Activated gamma-delta T cell (primary cell): ENCODE data around the gene C17orf78.
"Not testable (repeated sequence)": the region's sequence is repeated elsewhere in the genome, so short reads cannot be mapped to it uniquely, and the experiment has no call there.

ENCODE experiments used
- DNase-seq: peaks from one replicate; lab custom pipeline; 2025; lab: John Stamatoyannopoulos, UW

C17orf78 gene

DNA sequence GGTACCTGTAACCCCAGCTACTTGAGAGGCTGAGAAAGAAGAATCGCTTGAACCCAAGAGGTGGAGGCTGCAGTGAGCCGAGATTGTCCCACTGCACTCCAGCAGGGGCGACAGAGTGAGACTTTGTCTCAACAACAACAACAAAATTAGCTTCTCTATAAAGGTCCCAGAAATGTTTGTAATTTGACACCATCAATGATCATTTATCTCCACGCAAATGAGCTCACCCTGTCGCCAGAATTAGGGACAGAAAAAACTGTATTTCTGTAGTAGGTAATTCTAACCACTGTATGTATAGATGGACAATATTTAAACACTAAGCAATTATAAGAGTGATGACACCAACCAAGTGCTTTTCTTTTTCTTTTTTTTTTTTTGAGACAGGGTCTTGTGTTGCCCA lies 10.7 kb downstream of the C17orf78 start:
- no peak for DNase-seq

DNA sequence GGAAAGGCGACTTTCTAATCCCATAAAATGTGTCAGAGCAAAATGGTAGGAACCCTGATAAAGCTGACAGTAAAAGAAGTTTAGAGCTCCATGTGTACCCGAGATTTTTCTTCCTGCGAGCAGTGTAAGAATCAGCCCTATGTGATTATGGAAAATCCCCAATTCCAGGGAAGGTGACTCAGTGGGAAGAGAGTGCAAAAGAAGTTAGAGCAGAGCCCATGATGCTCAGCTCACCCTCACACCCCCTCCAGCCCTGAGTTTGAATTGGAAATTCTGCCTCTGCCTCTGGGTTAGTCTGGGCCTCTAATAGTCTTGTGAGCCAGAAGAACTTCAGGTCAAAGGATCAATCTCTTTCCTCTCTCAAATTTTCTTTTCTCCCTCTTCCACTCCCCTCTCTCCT lies 12.5 kb downstream of the C17orf78 start:
- no peak for DNase-seq

DNA sequence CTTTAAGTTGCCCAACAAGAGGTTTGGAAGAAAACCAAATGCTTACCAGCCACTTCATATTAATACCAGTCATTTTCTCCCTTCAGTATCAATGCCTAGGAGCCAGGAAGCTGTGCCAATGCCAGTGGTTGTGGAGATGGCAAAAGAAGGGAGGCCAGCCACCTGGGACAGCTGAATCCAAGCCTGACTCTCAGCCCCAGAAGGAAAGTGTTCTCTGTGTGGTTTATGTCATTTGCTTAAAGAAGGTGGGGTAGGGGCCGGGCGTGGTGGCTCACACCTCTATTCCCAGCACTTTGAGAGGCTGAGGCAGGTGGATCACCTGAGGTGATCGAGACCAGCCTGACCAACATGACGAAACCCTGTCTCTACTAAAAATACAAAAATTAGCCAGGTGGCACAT lies 13.4 kb downstream of the C17orf78 start:
- DNase-seq = no peak

DNA sequence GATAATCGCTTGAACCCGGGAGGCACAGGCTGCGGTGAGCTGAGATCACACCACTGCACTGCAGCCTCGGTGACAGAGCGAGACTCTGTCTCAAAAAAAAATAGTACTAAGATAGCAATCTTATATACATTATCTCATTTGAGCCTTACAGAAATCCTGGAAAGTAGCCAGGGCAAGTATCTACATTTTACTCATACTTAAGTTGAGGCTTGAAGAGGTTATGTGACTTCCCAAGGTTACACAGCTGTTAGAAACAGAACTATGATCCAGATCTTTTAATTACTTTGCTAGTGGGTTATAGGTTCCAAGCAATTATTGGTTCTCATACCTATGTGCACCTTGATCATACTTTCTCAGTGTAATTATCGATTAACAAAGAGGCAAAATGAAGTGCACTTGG lies 15.4 kb downstream of the C17orf78 start:
- DNase-seq = no peak

DNA sequence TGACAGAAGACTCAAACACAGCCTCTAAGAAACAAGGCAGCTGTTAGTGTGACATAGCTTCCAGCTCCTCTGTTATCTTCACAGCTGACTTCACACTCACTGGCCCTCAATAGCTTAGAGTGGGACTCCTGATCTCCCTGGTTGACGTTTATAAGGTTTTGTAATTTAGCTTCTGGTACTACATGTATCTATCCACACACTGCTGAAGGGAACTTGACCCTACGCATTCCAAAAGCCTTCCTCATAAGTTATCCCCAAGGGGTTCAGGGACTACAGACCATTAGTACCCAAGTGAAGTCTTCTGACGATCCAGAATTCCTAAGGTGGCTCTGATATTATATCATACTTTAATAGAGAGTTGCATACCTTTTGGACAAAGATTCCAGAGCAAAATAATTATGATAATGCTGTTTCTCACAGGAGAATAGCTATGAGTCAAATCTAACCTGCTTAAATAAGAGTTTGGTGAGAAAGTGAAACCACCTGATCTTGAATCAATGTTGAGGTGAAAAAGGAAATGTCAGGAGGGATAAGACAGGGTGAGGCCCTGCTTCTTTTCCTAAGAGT lies 16.3 kb downstream of the C17orf78 start:
- no peak for DNase-seq

DNA sequence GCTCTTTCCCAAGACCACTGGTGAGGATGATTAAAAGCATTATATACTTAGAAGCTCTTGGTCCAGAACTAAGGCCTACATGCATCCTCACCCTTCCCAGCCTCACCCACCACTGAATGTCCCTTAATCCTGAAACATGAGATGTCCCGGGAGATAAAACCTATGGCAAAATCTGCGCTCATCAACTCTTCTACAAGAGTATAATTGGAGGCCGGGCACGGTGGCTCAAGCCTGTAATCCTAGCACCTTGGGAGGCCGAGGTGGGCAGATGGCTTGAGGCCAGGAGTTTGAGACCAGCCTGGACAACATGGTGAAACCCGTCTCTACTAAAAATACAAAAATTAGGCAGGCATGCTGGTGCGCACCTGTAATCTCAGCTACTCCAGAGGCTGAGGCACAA lies 17.6 kb downstream of the C17orf78 start:
- DNase-seq = no peak

DNA sequence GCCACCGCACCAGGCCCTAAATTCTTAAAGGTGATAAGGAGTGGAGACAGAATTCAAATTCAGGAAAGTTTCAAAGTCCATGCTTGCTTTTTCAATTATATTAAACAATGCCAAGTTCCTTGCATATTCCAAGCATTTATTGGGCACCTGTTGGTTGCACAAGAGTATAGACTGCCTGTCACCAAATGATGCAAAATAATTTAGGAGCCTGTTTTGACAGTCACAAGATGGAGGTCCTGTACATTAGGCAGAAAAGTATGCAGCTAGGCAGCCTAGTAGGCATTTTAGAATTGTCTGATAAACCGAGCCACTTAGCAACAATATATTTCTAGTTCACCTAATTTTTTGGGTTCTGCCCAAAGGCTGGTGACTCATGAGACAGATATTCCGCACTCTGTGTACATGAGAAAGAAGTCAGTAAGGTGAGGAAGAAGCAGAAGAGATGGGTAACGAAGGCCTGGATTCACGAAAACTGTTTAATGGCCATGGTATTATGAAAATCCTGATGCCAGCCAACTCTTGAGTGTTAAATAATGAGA lies 23.5 kb downstream of the C17orf78 start:
- DNase-seq = no peak

DNA sequence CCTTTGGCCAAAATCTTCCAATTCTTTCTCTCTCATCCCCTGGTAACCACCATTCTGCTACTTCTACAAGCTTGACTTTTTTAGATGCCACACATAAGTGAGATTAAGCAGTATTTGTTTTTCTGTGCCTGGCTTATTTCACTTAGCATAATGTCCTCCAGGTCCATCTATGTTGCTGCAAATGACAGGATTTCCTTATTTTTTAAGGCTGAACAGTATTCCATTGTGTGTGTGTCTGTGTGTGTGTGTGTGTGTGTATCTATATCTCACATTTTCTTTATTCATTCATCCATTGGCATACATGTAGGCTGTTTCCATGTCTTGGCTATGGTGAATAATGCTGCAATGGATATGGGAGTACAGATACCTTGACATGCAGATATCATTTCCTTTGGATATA lies 24.7 kb downstream of the C17orf78 start:
- no peak for DNase-seq

DNA sequence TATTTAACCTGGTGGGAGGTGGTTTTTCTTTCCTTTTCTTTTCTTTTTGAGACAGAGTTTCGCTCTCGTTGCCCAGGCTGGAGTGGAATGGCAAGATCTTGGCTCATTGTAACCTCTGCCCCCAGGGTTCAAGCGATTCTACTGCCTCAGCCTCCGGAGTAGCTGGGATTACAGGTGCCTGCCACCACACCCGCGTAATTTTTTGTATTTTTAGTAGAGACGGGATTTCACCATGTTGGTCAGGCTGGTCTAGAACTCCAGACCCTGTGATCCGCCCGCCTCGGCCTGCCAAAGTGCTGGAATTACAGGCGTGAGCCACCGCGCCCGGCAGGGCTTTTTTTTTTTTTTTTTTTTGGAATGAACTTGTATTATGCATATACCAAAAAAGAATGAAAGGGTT lies 29.7 kb downstream of the C17orf78 start:
- not testable (repeated sequence) for DNase-seq

DNA sequence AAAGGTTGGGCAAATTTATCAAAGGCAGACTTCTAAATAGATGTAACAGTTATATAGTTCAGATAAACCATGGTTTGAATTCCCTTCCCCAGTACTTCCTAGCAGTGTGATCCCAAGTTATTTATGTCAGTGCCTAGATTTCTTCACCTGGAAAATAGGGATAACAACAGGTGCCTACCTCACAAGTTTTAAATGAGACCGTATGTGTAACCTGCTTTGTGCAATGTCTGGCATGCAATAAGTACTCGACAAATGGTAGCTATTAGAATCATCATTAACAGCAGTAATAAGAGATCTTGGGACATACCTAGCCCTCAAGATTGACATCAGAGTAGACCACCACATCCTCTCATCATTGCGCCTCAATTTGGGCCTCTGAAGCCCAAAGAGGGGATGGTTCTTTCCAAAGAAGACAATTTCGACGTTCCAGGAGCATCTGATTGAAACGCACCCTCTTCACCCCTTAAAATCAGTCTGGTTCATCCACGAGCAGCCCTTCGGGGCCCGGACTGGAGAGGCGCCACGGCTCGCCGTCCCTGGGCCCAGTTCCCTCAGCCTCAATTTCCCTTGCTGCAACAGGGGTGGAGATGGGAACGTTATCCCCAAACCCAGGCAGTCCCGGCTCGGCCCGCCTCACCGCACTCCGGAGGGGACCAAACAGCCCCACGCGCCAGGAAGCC lies 30.3 kb downstream of the C17orf78 start:
- no peak for DNase-seq

DNA sequence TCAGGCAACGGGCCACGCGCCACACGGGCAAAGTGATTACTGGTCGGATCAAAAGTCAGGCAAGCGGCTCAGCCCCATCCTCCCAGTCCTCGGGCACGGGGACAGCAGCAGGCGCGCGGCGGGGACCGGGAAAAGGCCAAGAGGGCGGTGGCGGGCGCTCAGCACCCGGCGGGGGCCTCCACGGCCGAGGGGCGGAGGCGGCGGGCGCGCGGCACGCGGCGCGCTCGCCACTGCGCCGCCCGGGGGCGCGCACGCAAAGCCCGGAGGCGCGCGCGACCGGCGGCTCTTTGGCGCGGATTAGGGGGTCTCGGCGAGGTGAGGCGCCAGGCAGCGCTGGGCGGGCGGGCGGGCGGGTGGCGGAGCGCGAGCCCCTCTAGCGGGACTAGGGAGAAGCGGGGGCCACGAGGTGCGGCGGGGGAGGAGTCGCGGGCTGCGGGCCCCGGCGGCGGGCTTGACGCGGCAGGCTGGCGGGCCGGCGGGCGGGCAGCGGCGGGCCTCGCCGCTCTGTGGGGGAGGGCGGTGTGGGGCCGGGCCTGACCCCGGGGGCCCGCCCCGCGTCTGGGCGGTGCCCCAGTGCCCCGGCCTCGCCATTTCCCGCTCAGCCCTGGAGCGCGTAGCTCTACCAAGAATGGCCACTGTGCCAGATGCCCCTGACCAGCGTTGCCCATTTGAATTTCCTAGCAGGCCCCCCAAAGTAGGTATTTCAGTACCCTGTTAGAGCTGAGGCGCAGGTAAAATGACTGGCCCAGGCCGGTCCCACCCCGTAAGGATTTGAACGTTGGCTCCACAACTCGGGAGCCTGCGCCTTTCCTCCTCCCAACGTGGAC lies 31.1 kb downstream of the C17orf78 start, which contains the start of the genes ACACA and TADA2A:
Gene ACACA, minus strand, starts transcription at position 202 of the 827 bp plus-strand sequence. CDS start 537 bp downstream, outside the sequence.
Gene TADA2A, plus strand, starts transcription at position 252 of the 827 bp plus-strand sequence. CDS start 4,480 bp downstream, outside the sequence.
- peak; percentile 70 for DNase-seq

DNA sequence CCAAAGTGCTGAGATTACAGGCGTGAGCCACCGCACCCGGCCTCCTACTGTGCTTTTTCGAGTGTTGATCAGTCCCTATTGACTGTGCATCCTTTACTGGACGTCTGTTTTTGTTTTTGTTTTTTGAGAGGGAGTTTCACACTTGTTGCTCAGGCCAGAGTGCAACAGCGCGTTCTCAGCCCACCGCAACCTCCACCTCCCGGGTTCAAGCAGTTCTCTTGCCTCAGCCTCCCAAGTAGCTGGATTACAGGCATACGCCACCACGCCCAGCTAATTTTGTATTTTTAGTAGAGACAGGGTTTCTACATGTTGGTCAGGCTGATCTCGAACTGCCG lies 32.3 kb downstream of the C17orf78 start:
- DNase-seq = not testable (repeated sequence)

DNA sequence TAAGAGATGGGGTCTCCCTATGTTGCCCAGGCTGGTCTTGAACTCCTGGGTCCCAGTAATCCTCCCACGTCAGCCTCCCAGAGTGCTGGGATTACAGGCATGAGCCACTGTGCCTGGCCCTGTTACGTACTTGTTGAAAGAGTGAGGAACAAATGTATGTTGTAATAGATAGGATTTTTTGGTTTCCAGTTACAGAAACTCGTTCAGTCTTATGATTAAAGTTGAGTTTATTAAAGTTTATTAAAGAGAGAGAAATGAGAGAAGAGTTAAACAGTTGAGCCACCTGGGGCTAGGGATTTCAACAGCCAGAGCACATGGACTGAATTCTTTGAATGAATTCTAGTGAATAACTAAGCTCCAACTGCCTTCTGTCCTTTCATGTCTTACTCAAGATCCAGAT lies 34.6 kb downstream of the C17orf78 start:
- DNase-seq = no peak

DNA sequence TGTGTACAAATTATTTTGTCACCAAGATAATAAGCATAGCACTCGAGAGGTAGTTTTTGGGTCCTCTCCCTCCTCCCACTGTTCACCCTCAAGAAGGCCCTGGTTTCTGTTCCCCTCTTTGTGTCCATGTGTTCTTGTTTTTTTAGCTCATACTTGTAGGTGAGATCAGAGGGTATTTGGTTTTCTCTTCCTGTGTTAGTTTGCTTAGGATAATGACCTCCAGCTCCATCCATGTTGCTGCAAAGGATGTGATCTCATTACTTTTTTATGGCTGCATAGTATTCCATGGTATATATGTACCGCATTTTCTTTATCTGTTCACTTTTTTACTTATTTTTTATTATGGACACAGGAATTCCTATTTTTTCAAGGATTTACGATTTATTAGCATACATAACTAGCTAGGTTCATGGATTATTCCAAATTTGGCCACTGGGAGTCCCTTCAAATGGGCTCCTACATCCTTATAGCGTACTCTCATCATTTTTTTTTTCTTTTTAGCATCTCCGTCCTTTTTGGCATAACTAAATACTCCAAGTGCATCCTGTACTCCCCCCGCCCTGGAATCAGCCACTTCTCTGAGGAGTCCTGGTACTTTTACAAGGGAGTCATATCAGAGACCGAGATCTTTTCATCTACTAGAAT lies 38.2 kb downstream of the C17orf78 start:
- no peak for DNase-seq

DNA sequence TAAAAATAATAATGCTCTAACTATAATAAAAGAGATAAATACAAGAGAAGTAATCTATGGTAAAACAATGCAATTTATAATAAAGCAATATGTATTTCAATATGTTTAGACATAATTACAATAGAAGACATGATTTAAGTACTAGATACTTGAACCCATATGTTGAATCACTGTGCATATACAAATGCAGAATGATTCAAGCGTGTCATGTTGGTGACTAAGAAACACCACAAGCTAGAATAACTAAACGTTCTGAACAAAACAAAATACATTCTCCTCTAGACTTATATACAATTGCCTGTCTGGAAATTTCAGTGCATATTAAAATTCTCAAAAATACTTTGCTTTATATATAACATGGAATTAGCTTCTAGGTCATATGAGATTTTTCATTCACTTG lies 42.1 kb downstream of the C17orf78 start:
- DNase-seq = no peak

DNA sequence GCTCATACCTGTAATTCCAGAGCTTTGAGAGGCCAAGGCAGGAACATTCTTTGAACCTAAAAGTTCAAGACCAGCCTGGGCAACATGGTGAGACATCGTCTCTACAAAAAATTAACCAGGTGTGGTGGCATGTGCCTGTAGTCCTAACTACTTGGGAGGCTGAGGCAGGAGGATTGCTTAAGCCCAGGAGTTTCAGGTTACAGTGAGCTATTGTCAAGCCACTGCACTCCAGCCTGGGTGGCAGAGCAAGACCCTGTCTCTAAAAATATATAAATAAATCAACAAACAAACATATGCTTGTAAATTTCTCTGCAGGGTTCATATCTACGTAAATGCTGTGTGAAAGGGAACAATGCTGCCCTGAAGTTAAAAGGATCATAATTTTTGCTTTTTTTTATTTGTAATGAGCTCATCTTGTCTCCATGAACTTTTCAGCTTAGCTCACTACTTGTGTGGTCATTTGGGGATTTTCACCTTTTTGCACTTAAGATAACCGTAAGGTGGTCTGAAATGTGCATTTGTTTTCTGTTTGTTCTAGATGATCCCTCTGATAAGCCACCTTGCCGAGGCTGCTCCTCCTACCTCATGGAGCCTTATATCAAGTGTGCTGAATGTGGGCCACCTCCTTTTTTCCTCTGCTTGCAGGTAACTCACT lies 47.3 kb downstream of the C17orf78 start:
- DNase-seq = no peak

DNA sequence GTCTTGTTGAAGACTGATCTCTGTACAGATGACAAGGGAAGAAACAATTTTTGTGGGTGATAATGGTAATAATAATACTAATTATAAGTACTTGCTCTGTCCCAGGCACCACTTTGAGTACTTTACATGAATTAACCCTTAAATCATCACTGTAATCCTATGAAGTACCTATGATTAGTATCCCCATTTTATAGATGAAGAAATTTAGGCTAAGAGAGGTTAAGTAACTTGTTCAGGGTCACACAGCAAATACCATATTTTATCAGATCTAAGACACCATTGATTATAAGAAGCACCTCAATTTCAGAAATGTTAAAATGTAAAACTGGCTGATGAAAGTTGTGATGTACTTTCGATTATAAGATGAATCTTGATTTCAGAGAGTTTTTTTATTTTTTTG lies 49.5 kb downstream of the C17orf78 start:
- DNase-seq = no peak

DNA sequence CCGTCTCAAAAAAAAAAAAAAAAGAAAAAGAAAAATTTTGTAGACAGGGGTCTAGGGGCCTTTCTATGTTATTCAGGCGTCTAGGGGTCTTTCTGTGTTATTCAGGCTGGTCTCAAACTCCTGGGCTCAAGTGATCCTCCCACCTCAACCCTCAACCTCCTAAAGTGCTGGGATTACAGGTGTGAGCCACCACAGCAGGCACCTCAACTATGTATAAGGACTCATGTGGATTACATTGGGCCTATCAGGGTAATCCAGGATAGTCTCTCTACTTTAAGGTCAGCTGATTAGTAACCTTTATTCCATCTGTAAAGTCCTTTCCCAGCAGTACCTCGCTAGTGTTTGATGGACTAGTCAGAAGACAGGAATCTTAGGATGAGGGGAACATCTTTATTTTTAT lies 53.3 kb downstream of the C17orf78 start:
- no peak for DNase-seq

DNA sequence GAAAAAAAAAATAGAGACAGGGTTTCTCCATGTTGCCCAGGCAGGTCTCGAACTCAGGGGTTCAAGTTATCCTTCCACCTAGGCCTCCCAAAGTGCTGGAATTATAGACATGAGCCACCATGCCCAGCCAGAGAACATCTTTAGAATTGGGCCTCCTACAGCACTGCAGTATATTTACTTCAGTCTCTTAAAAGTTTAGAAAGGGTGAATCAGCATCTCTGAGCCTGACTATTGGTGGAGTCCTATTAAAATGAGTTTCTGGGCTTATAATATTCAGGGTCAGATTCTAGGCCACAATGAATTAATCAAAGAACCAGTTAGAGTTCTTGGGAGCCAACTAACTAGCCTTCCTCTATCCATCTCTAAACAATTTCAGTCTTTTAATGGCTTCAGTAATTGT lies 53.7 kb downstream of the C17orf78 start:
- DNase-seq = no peak

DNA sequence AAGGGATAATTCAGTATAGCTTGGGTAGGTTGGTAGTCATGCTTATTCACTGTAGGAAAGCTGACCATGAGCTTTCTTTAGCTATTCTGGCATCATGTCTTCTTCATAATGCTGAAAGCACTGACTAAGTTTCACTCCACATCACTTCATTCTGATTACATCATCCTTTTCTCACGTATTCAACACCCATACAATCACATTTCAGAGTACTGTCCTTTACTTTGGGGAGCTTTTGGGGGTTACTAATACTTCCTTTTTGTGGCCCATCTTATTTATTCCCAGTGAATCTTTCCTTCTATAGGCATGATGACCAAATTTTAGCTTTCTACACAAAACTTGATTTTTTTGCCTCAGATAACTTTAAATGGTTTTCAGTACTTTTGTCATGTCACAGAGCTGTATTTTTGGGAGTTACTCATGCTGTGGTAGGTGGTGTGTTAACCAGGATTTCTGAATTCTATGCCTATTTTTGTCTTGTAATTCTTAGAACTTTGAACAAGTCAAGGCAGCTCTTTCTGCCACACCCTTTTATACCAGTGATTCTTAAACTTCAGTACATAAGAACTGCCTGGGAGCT lies 54.4 kb downstream of the C17orf78 start:
- DNase-seq = no peak

DNA sequence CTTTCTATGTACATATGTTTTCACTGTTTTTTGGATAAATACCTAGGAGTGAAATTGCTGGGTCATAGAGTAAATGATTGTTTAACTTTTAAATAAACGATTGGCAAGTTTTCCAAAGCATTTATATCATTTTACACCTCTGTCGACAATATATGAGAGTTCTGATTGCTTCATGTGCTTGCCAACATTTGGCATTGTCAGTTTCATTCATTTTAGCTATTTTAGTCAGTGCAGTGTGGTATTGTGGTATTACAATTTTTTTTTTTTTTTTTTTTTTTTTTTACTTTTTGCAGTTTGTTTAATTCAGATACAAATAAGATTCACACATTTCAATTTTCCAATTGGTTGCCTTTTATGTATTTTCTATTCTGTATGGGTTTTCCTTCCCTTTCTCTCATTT lies 56.9 kb downstream of the C17orf78 start:
- no peak for DNase-seq
